ENCODE data around the gene SIX5. TPM values are rescaled to one million over a fixed set of nuclear protein-coding genes. Genes with fewer than 3 reads are reported as not detected.

The SIX5 gene
- total and polyA plus RNA-seq, 9 of the 15 experiments (the other 6 are each of a cell fraction or from before 2014, with no cell fraction given) = 1.4 to 17.2 (median 7.4) TPM; not detected in 2

- TF ChIP-seq PATZ1 (CRISPR knock-in tag; IDR thresholded peaks at IDR 0.05; ENCODE audit: borderline replicate concordance) (no peak), MXD1 (CRISPR knock-in tag; IDR thresholded peaks at IDR 0.05; ENCODE audit: borderline replicate concordance, poor library complexity, severe bottlenecking) (no peak), ZNF764 (CRISPR knock-in tag; IDR thresholded peaks at IDR 0.05; ENCODE audit: low read depth) (no peak), ZBTB43 (CRISPR knock-in tag; IDR thresholded peaks at IDR 0.05) (no peak), E2F4 (CRISPR knock-in tag; IDR thresholded peaks at IDR 0.05; ENCODE audit: low read depth) (no peak), ATF1 (CRISPR knock-in tag; IDR thresholded peaks at IDR 0.05) (no peak), ATF1 (tag; IDR thresholded peaks at IDR 0.05) (peak; percentile 39), USF1 (CRISPR knock-in tag; IDR thresholded peaks at IDR 0.05) (peak; percentile 84), PREB (CRISPR knock-in tag; IDR thresholded peaks at IDR 0.05) (no peak), TAL1 (IDR thresholded peaks at IDR 0.05) (no peak), BRF1 (IDR thresholded peaks at IDR 0.05; ENCODE audit: borderline replicate concordance, extremely low read depth, insufficient read length) (no peak), SIX5 (IDR thresholded peaks at IDR 0.05; ENCODE audit: borderline replicate concordance in 1 of 2, insufficient read depth in 1 of 2, low read depth in 1 of 2, low read length in 2 of 2) (no peak), SMC3 (conservative IDR thresholded peaks at IDR 0.05; ENCODE audit: insufficient read depth, low read depth, low read length) (peak; percentile 88), ZHX1 (conservative IDR thresholded peaks at IDR 0.05; ENCODE audit: low read length) (peak; percentile 85; the same call in 1 of the 2 replicates), ZBTB26 (CRISPR knock-in tag; IDR thresholded peaks at IDR 0.05) (no peak)
These were observed 48.1 kb upstream of the SIX5 start (continued) for GRCh38 chr19:45817010-45817724.
